Left ventricle myocardium inferior (tissue), 1 donor: ENCODE measurements around the gene DPPA3. TPM values are rescaled to one million over a fixed set of nuclear protein-coding genes. Genes with fewer than 3 reads are reported as not detected.
"Not testable (repeated sequence)": the region's sequence is repeated elsewhere in the genome, so short reads cannot be mapped to it uniquely, and the experiment has no call there.

Experiments used
- DNase-seq: peaks from one replicate; pipeline ENCODE4 v3.0.0-alpha.2; 2020
- H3K27ac ChIP-seq: fragments of 200-600 bp; replicated peaks from 2 replicates; pipeline ENCODE4 v1.8.0; 2021
- H3K27me3 ChIP-seq: fragments of 200-600 bp; 2 replicates; pipeline ENCODE4 v1.8.0; 2021; ENCODE audit warnings: low read depth
- H3K36me3 ChIP-seq: fragments of 200-600 bp; 2 replicates; pipeline ENCODE4 v1.8.0; 2021
- H3K4me1 ChIP-seq: fragments of 200-600 bp; 2 replicates; pipeline ENCODE4 v1.8.0; 2021
- H3K4me3 ChIP-seq: fragments of 200-600 bp; 2 replicates; pipeline ENCODE4 v1.8.0; 2021; ENCODE audit warnings: mild to moderate bottlenecking, moderate library complexity
- H3K9me3 ChIP-seq: fragments of 200-600 bp; replicated peaks from 2 replicates; pipeline ENCODE4 v1.8.0; 2021
- intact Hi-C: fragments of 100-400 bp; cut with micrococcal nuclease; formaldehyde crosslinking; loops from one replicate; pipeline ENCODE4 v1.11.0; 2022
- long read RNA-seq: library from polyadenylated mRNA; unstranded; transcript quantifications from one replicate; pipeline ENCODE4 v2.0.0, GENCODE V29; 2021
- total RNA-seq: library from RNA; stranded (reverse); fragmentation: NEBNext Ultra II Directional; extraction: Animal tissue kit (Norgen Biotek cat#: 25700); gene quantifications from one replicate; pipeline ENCODE4 v1.2.1, GENCODE V29; 2021
- TF ChIP-seq, protein P1 (sequence below): fragments of 200-600 bp; IDR thresholded peaks from 2 replicates; pipeline ENCODE4 v1.8.0; 2021; ENCODE audit warnings: antibody characterized with exemption, mild to moderate bottlenecking, borderline replicate concordance
- donor health status: DM: no; HTN: yes; CAD: no; lungs with severe emphysema.

Gene DPPA3
- not detected for total RNA-seq
- long read RNA-seq, result 0 reads

- H3K4me1 ChIP-seq, result no peaks in the 10 kb centered on the region
- intact Hi-C loops, result no loop called here
Observed at GRCh38 chr12:7711133-7711532, at the start of gene DPPA3. DPPA3 (plus strand) TSS chr12:7711433; CDS start chr12:7711571, 138 bp downstream.

GRCh38 chr12:7661741-7662140 is 49.5 kb upstream of the DPPA3 start:
- Histone ChIP-seq H3K27ac (no peak overlapping the region), H3K4me3 (no peak overlapping the region), H3K9me3 (no peaks in the 10 kb centered on the region), H3K4me1 (no peaks in the 10 kb centered on the region), H3K36me3 (no peaks in the 10 kb centered on the region), H3K27me3 (peaks cover 15% of the 10 kb centered on the region)
- no peak for DNase-seq
- TF ChIP-seq, protein P1, sequence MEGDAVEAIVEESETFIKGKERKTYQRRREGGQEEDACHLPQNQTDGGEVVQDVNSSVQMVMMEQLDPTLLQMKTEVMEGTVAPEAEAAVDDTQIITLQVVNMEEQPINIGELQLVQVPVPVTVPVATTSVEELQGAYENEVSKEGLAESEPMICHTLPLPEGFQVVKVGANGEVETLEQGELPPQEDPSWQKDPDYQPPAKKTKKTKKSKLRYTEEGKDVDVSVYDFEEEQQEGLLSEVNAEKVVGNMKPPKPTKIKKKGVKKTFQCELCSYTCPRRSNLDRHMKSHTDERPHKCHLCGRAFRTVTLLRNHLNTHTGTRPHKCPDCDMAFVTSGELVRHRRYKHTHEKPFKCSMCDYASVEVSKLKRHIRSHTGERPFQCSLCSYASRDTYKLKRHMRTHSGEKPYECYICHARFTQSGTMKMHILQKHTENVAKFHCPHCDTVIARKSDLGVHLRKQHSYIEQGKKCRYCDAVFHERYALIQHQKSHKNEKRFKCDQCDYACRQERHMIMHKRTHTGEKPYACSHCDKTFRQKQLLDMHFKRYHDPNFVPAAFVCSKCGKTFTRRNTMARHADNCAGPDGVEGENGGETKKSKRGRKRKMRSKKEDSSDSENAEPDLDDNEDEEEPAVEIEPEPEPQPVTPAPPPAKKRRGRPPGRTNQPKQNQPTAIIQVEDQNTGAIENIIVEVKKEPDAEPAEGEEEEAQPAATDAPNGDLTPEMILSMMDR, result no peak
- intact Hi-C loops, result no loop called here

More at GRCh38 chr12:7711133-7711532, at the start of gene DPPA3:
- Histone ChIP-seq H3K36me3 (no peaks in the 10 kb centered on the region), H3K27ac (no peak within 1 kb of the TSS), H3K9me3 (no peaks in the 10 kb centered on the region), H3K4me3 (no peak within 1 kb of the TSS), H3K27me3 (peaks cover 29% of the 10 kb centered on the region)
- no peak for DNase-seq
- TF ChIP-seq, protein P1, result no peak

- Histone ChIP-seq H3K9me3 (no peaks in the 10 kb centered on the region), H3K27ac (no peak overlapping the region), H3K27me3 (no peaks in the 10 kb centered on the region), H3K4me3 (no peak overlapping the region), H3K36me3 (no peaks in the 10 kb centered on the region), H3K4me1 (no peaks in the 10 kb centered on the region)
- intact Hi-C loops, result no loop called here
- TF ChIP-seq, protein P1, result no peak
- no peak for DNase-seq
Observed at GRCh38 chr12:7666595-7666994, 44.6 kb upstream of the DPPA3 start.

GRCh38 chr12:7667125-7667524 is 44.1 kb upstream of the DPPA3 start:
- no peak for DNase-seq
- Histone ChIP-seq H3K27ac (no peak overlapping the region), H3K36me3 (no peaks in the 10 kb centered on the region), H3K9me3 (no peaks in the 10 kb centered on the region), H3K4me3 (no peak overlapping the region), H3K4me1 (no peaks in the 10 kb centered on the region), H3K27me3 (no peaks in the 10 kb centered on the region)
- intact Hi-C loops, result no loop called here
- TF ChIP-seq, protein P1, result no peak

DNA sequence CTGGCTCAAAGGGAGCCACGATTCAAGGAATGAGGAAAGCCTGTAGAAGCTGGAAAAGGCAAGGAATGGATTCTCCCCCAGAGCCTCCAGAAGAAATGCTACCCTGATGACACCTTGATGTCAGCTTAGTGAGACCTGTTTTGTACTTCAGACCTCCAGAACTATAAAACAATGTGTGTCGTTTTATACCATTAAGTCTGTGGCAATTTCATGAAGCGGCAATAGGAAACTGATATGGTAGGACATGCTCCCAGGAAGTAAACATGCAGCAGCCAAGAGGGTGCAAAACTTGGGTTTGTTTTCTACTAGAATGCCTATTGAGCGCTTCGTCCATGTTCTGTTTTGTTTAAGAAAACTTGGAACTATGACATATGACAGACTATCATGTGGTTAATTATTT is 43.1 kb upstream of the DPPA3 start:
- Histone ChIP-seq H3K27ac (no peak overlapping the region), H3K36me3 (no peaks in the 10 kb centered on the region), H3K4me3 (no peak overlapping the region), H3K4me1 (no peaks in the 10 kb centered on the region), H3K9me3 (no peaks in the 10 kb centered on the region), H3K27me3 (peaks cover 2% of the 10 kb centered on the region)
- intact Hi-C loops, result no loop called here
- TF ChIP-seq, protein P1, result no peak
- no peak for DNase-seq

DNA sequence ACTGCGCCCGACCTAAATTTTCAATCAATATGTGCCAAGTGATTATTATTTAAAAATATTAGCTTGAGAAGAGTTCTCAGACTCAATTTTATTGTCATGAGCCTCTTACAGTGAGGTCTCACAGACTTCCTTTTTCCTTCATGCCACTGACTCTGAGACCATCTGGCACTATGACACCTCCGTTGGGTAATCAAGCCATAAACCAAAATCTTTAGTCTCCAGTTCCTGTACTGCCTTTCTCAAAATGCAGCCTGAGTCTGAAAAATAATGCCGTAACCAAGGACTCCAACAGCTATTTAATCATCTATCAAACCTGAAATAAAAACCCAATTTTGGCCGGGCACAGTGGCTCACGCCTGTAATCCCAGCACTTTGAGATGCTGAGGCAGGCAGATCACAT is 35.8 kb upstream of the DPPA3 start:
- intact Hi-C loops, DNase-seq, H3K4me1 ChIP-seq, H3K36me3 ChIP-seq, H3K4me3 ChIP-seq, H3K27ac ChIP-seq, H3K9me3 ChIP-seq: not testable (repeated sequence)
- peaks cover 51% of the 10 kb centered on the region for H3K27me3 ChIP-seq
